SK-MEL-5 (cell line): ENCODE results near the gene PPP1R10. TPM values are rescaled to one million over a fixed set of nuclear protein-coding genes. Genes with fewer than 3 reads are reported as not detected.

Experiments used
- small RNA-seq, 2 experiments: library from RNA; depleted of rRNA; stranded (forward); fragments of <200 nt; gene quantifications; one replicate each; pipeline ENCODE3, GENCODE V24; 2014
- total RNA-seq: library from RNA; depleted of rRNA; stranded (reverse); fragments of >200 nt; shearing (Covaris generic); gene quantifications from 2 replicates; pipeline ENCODE4 v1.2.3, GENCODE V29; 2014; rRNA removed

The PPP1R10 gene
- total RNA-seq, 1 experiment from 2014 or later: 52.4 TPM

Small RNA genes lying within 50 kb of the gene (small RNA-seq; reads per million reads assigned to genes)
- 0.06 to 15.0 reads per million in 2 experiments for gene MIR877

Other genes with a start within 250 kb of the PPP1R10 start
- gene HLA-E, start 127.7 kb downstream of the PPP1R10 start, total RNA-seq: 174 and 181 TPM in 2 replicates
- gene GNL1, start 60.8 kb downstream of the PPP1R10 start, total RNA-seq: 39.6 TPM in 2 replicates
- gene PRR3, start 59.9 kb downstream of the PPP1R10 start, total RNA-seq: 8.0 and 8.5 TPM in 2 replicates
- 44.5 and 50.0 TPM in 2 replicates for gene ABCF1, start 45.8 kb downstream of the PPP1R10 start, total RNA-seq
- 126 and 141 TPM in 2 replicates for gene MRPS18B, start 597 bp upstream of the PPP1R10 start, total RNA-seq
- 1.8 and 3.9 TPM in 2 replicates for gene ATAT1, start 9.6 kb upstream of the PPP1R10 start, total RNA-seq
- 4.5 and 5.2 TPM in 2 replicates for gene C6orf136, start 29.9 kb upstream of the PPP1R10 start, total RNA-seq
- 38.3 and 41.6 TPM in 2 replicates for gene DHX16, start 55.8 kb upstream of the PPP1R10 start, total RNA-seq
- gene PPP1R18, start 69.4 kb upstream of the PPP1R10 start, total RNA-seq: 15.5 and 18.5 TPM in 2 replicates
- gene NRM, start 73.7 kb upstream of the PPP1R10 start, total RNA-seq: 3.2 and 4.6 TPM in 2 replicates
- 5.0 and 12.0 TPM in 2 replicates for gene MDC1, start 100.0 kb upstream of the PPP1R10 start, total RNA-seq
- gene TUBB, start 103.1 kb upstream of the PPP1R10 start, total RNA-seq: 457 and 505 TPM in 2 replicates
- gene FLOT1, start 125.4 kb upstream of the PPP1R10 start, total RNA-seq: 159 and 182 TPM in 2 replicates
- gene IER3, start 127.3 kb upstream of the PPP1R10 start, total RNA-seq: 143 and 149 TPM in 2 replicates